Ishikawa (cell line): ENCODE measurements around the gene DUSP16.
A peak's percentile ranks its signal among the peaks of the same experiment; 100 is the strongest.

Experiments used
- CEBPB ChIP-seq: IDR thresholded peaks from 2 replicates; pipeline ENCODE4 v1.6.1; 2012
- CREB1 ChIP-seq: IDR thresholded peaks from 2 replicates; pipeline ENCODE4 v1.6.1; 2012; ENCODE audit warnings: low read depth
- EGR1 ChIP-seq: IDR thresholded peaks from 2 replicates; pipeline ENCODE4 v1.6.1; 2012
- EP300 ChIP-seq: IDR thresholded peaks from 2 replicates; pipeline ENCODE4 v1.6.1; 2012; ENCODE audit warnings: borderline replicate concordance
- FOXM1 ChIP-seq: IDR thresholded peaks from 2 replicates; pipeline ENCODE4 v1.6.1; 2012; ENCODE audit warnings: low read depth, borderline replicate concordance
- MAX ChIP-seq: IDR thresholded peaks from 2 replicates; pipeline ENCODE4 v1.6.1; 2012
- NFIC ChIP-seq: IDR thresholded peaks from 2 replicates; pipeline ENCODE4 v1.6.1; 2012
- RAD21 ChIP-seq: IDR thresholded peaks from 2 replicates; pipeline ENCODE4 v1.6.1; 2012; ENCODE audit warnings: low read depth
- REST ChIP-seq: IDR thresholded peaks from 2 replicates; pipeline ENCODE4 v1.6.1; 2012; ENCODE audit warnings: low read depth, mild to moderate bottlenecking
- TAF1 ChIP-seq: IDR thresholded peaks from 2 replicates; pipeline ENCODE4 v1.6.1; 2012; ENCODE audit warnings: low read depth, mild to moderate bottlenecking
- TCF12 ChIP-seq: IDR thresholded peaks from 2 replicates; pipeline ENCODE4 v1.6.1; 2012; ENCODE audit warnings: low read depth
- TEAD4 ChIP-seq: IDR thresholded peaks from 2 replicates; pipeline ENCODE4 v1.6.1; 2012
- USF1 ChIP-seq: IDR thresholded peaks from 2 replicates; pipeline ENCODE4 v1.6.1; 2012
- YY1 ChIP-seq: IDR thresholded peaks from 2 replicates; pipeline ENCODE4 v1.6.1; 2012; ENCODE audit warnings: low read depth
- ZBTB7A ChIP-seq: IDR thresholded peaks from 2 replicates; pipeline ENCODE4 v1.6.1; 2012; ENCODE audit warnings: low read depth

Gene DUSP16

GRCh38 chr12:12562585-12563261 lies at the start of gene DUSP16:
TSS of gene DUSP16 (minus strand) at chr12:12562863. CDS start at chr12:12521098, 41,765 bp downstream.
- TF ChIP-seq MAX: 0 out of 2 replicates have a peak, but pooled peaks have one; percentile 1
- no peak for TF ChIP-seq USF1
- TF ChIP-seq TAF1: no peak; the same call in 1 of the 2 replicates
- peak; percentile 94 for TF ChIP-seq ZBTB7A
- no peak for TF ChIP-seq CEBPB
- TF ChIP-seq TCF12: no peak
- TF ChIP-seq RAD21: no peak
- TF ChIP-seq CREB1: peak; percentile 41; the same call in 1 of the 2 replicates
- TF ChIP-seq EP300: no peak
- TF ChIP-seq FOXM1: no peak
- TF ChIP-seq NFIC: no peak
- no peak for TF ChIP-seq REST
- TF ChIP-seq YY1: no peak

- TF ChIP-seq FOXM1 (no peak), YY1 (no peak), REST (no peak), EGR1 (no peak), USF1 (no peak), TEAD4 (no peak), MAX (no peak), TCF12 (no peak), RAD21 (no peak)
Measured at GRCh38 chr12:12612358-12612757, 49.7 kb upstream of the DUSP16 start.

- TF ChIP-seq TAF1 (peak; percentile 94), CEBPB (0 out of 2 replicates have a peak, but pooled peaks have one; percentile 51), USF1 (peak; percentile 45), CREB1 (no peak; the same call in 1 of the 2 replicates), TCF12 (peak; percentile 82), RAD21 (no peak), MAX (peak; percentile 90), NFIC (peak; percentile 85), EP300 (peak; percentile 58; the same call in 1 of the 2 replicates), FOXM1 (peak; percentile 71), REST (no peak; the same call in 1 of the 2 replicates), YY1 (peak; percentile 85), ZBTB7A (peak; percentile 92), EGR1 (peak; percentile 84), TEAD4 (peak; percentile 68)
Measured at GRCh38 chr12:12611512-12612306, 49.0 kb upstream of the DUSP16 start, which contains the start of gene CREBL2. TSS of gene CREBL2 (plus strand) at chr12:12611876. CDS start at chr12:12612173, 297 bp downstream.
